NCI-H1048 (cell line): ENCODE results near the gene MYLK4.

ENCODE experiments used
- DNase-seq: peaks from one replicate; lab custom pipeline; 2025; lab: John Stamatoyannopoulos, UW

The MYLK4 gene

DNA sequence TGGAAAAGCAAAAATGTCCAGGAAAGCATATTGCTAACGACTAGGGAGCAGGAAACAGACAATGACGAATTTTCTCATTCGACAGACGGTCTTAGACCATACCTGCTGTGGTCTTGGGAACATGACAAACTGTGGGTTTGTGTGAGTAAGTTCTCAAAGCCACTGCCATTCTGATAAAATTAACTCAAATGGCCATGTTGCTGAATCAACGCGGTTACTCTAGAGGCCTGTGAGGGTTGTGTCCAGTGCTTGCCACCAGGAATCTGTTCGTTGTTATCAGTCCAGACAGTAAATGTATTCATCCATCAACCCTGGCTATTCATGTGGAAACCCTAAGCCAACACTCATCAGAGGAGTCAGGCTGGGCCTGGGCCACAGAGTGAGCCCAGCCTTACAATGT lies 124.3 kb downstream of the MYLK4 start:
- no peak for DNase-seq

DNA sequence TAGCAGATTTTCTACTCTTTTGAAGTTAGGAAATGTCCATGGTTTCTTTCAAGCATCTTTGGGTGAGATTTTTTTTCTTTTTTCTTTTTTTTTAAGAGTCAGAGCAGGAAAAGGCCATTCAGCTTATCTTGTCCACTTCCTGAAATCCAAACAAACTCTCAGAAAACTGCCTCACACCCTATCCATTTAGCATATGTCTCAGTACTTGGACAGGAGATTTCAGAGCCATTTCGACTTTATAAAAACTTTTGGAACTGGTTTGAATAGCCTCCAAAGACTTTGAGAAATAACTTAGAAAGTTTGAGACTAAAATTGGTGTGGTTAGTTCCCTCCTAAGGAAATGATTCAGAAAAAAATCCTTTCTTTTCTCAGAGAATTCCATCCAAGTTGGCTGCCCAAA lies 125.1 kb downstream of the MYLK4 start:
- no peak for DNase-seq

DNA sequence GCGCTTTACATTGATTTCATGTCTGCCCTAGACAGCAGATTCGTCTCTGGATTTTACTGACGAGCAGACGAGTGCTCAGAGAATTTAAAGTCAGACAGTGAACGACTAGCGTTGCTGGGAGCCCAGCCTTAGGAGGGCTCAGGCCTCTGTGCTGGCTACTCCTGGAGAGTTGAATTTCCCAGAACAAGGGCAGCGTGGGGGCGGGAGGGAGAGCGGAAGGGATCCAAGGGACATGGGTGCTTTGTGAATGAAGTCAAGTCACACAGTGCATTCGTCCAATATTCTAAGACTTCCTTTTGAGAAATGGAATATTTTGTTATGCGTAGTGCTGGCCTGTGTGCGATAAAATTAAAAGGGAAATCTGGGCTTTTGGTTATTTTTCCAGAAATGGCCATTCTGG lies 126.5 kb downstream of the MYLK4 start:
- no peak for DNase-seq

DNA sequence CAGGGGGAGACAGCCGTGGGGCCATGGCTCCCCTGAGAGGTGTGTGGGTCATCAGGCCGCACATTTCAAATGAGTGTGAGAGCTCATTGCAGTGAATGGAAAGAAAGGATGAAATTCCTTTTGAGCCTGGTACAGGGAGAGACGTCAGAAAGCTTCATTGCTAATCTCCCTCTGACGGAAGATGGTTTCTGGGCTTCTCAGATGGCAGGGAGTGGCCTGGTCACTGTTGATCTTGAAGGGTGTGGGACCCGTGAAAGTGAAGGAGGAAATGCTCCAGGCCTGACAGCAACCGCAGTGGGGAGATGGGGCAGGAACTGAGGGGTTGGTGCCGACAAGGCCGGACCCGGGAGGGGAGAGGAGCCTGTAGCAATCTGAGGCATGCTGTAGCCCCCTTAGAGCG lies 127.4 kb downstream of the MYLK4 start:
- no peak for DNase-seq

DNA sequence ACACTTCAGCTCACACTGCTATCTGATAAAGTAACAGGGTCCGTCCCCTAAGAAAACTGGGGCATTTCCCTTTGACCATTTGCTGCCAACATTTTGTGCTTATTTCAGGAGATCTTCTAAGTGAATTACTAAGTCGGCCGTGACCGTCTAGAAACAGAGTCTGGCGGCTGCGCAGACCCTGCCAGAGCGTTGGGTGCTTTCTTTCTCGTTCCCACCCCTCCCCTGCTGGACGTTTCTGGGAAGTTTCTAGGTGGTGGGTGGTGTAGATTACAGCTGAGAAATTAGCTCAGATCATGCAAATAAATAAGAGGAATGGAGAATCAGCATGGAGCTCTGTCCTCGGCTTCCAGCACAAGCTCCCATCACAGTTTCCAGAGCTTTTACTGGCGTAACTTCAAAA lies 128.1 kb downstream of the MYLK4 start:
- DNase-seq = no peak

DNA sequence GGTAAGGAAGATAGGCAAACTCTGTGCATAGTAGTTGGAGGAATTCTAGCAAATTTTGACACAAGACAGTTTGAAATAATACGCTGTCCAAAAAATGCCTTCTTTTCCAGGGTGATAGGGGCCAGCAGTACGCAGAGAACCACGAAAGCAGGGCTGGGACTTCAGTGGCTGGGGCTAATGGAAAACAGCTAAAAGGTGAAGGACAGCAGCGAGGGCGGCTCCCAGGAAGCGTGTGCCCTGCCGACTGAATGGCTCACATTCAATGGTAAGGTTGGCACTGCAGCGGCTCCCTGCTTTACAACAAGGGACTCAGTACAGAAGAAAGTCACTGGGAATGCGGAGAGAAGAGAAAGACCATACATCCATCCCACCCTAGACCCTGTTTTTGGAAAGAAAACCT lies 131.1 kb downstream of the MYLK4 start:
- DNase-seq = no peak

DNA sequence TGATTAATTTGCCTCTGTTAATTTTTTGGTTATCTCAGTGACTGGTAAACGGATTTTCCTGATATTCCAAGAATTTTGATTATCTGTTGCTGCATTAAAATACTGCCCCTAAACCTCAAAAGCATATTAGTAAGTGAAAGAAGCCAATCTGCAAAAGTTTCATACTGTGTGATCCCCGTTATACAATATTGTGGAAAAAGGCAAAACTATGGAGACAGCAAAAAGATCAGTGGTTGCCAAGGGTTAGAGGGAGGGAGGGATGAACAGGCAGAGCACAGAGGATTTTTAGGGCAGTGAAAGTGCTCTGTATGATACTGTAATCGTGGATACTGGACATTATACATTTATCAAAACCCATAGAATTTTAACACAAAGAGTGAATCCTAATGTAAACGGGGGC lies 133.0 kb downstream of the MYLK4 start:
- DNase-seq = no peak

DNA sequence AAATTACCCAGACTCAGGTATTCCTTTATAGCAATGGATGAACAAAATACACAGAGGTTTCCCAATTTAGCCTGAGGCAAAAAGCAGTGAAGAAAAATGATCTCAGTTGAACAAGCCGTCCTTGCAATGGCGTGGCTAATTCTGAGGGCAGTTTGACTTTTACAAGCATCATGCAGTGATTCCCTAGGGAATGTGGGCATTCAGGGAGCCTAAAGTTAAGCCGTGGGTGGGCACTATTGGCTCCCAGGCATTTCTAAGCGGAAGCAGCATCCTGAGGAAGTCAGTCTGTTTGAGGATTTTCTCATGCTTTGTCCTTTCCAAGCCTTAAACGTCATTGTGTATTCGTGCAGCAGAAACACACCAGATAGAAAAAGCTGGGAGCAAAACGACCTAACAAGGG lies 133.9 kb downstream of the MYLK4 start:
- DNase-seq = no peak

DNA sequence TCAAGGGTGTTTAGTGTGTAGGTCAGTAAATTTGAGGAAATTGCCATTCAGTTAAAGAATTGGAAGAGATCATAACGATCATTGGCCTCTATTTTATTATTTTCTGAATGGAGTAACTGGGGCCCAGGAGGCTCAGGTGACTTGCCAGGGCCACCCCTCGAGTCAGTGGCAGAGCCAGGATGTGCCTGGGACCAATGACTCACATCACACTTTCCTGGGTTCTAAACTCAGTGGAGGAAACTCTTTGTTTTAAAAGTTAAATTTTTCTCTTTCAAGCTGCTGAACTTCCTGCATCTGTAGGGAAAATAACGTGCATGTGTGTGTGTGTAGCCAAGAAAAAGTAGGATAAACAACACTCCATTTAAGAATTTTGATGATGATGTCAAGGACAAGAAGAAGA lies 135.5 kb downstream of the MYLK4 start:
- DNase-seq = no peak

DNA sequence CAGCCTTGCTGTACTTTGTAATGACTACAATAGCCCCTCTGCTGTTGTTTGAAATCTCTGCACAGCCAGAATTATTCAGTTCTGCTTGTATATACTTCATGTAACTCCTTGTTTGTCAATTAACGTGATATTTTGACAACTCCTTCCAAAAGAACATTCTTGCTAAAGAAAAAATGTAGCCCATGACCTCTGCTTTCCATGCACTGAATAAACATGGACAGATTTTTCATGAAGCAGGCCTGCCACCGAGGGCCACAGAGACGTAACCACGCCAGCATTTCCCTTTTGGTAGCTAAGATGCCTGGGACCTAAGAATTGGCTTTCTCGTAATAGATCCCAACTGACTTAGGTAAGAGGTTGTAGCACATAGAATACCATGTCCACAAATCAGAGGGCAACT lies 135.9 kb downstream of the MYLK4 start:
- no peak for DNase-seq

DNA sequence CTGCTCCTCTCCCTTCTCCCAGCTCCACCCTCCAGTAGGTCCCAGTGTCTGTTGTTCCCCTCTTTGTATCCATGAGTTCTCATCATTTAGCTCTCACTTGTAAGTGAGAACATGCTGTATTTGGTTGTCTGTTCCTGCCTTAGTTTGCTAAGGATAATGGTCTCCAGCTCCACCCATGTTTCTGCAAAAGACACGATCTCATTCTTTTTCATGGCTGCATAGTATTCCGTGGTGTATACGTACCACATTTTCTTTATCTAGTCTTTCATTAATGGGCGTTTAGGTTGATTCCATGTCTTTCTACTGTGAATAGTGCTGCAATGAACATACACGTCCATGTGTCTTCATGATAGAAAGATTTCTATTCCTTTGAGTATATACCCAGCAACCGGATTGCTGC lies 136.6 kb downstream of the MYLK4 start:
- DNase-seq = no peak
